K562 (cell line): Measurements from ENCODE around the gene GAPDHS. TPM values are rescaled to one million over a fixed set of nuclear protein-coding genes. Genes with fewer than 3 reads are reported as not detected.

ENCODE experiments used
- BCOR ChIP-seq: fragments of 450-650 bp; IDR thresholded peaks from 2 replicates; pipeline ENCODE4 v1.6.1; 2016
- CEBPZ ChIP-seq: fragments of 150-350 bp; IDR thresholded peaks from 2 replicates; pipeline ENCODE4 v1.6.1; 2014; ENCODE audit warnings: low read depth, mild to moderate bottlenecking, low read length, borderline replicate concordance
- COPS2 ChIP-seq: fragments of 450-650 bp; conservative IDR thresholded peaks from 2 replicates; pipeline ENCODE4 v1.6.1; 2016; ENCODE audit warnings: mild to moderate bottlenecking, moderate library complexity
- KDM1A ChIP-seq, 2 experiments: fragments of 450-650 bp; IDR thresholded peaks; 2 replicates each; pipeline ENCODE4 v1.6.1; 2016; ENCODE audit warnings: mild to moderate bottlenecking in 2 of 2
- KLF13 ChIP-seq: fragments of 450-650 bp; IDR thresholded peaks from 2 replicates; pipeline ENCODE4 v1.6.1; 2016; ENCODE audit warnings: missing genetic modification characterization, low read depth, mild to moderate bottlenecking, missing compliant biosample characterization, moderate library complexity, borderline replicate concordance
- PREB ChIP-seq: sonication (generic); formaldehyde crosslinking; IDR thresholded peaks from 2 replicates; pipeline ENCODE4 v1.8.1; 2023; ENCODE audit warnings: mild to moderate bottlenecking, missing genetic modification reagents
- SMARCA4 ChIP-seq: fragments of 450-650 bp; IDR thresholded peaks from 2 replicates; pipeline ENCODE4 v1.6.1; 2016
- ZFP30 ChIP-seq: fragments of 250-450 bp; sonication (Bioruptor Pico); IDR thresholded peaks from 2 replicates; pipeline ENCODE4 v1.8.0; 2022; ENCODE audit warnings: moderate library complexity, mild to moderate bottlenecking, inconsistent platforms, borderline replicate concordance
- ZNF780A ChIP-seq: fragments of 250-450 bp; sonication (Bioruptor Pico); IDR thresholded peaks from 2 replicates; pipeline ENCODE4 v1.5.0; 2021; ENCODE audit warnings: mild to moderate bottlenecking
- polyA plus RNA-seq, 8 experiments: library from polyadenylated mRNA; depleted of rRNA in 4 of 8; stranded (reverse) in 5 of 8; unstranded in 3 of 8; fragments of >200 nt; fragmentation: Nextera tagmentation in 2 of 8; fragmentation: Illumina TruSeq in 1 of 8; extraction: Ambion mirVana in 2 of 8; extraction: Trizol in 1 of 8; gene quantifications; 2 replicates each; pipeline versions ENCODE4 v1.2.1 to v1.2.3, GENCODE V29; 2011 to 2014; ENCODE audit warnings: inconsistent platforms in 1 of 8, missing spikeins in 1 of 8
- total RNA-seq, 7 experiments: library from RNA; depleted of rRNA in 6 of 7; stranded (reverse); fragments of >200 nt in 6 of 7; fragmentation: Illumina TruSeq in 2 of 7; extraction: Trizol in 2 of 7; gene quantifications; 2 replicates each; pipeline versions ENCODE4 v1.2.1 to v1.2.3, GENCODE V29; 2011 to 2021; ENCODE audit warnings: low replicate concordance in 1 of 7
- TF ChIP-seq, protein P1 (sequence below): fragments of 250-450 bp; sonication (Bioruptor Pico); IDR thresholded peaks from 2 replicates; pipeline ENCODE4 v1.9.0; 2021; ENCODE audit warnings: mild to moderate bottlenecking, inconsistent platforms
- TF ChIP-seq, protein P2 (sequence below): fragments of 450-650 bp; formaldehyde crosslinking; conservative IDR thresholded peaks from 2 replicates; pipeline ENCODE4 v1.4.0; 2022; ENCODE audit warnings: mild to moderate bottlenecking, missing genetic modification characterization
- TF ChIP-seq, protein P3 (sequence below), 2 experiments: fragments of 450-650 bp; conservative IDR thresholded peaks; 2 replicates each; pipeline ENCODE4 v1.6.1; 2017; ENCODE audit warnings: mild to moderate bottlenecking in 2 of 2, moderate library complexity in 2 of 2

Gene GAPDHS
- total and polyA plus RNA-seq, 9 of the 15 experiments (the other 6 are each of a cell fraction or from before 2014, with no cell fraction given): 0.08 to 0.12 TPM; not detected in 7

DNA sequence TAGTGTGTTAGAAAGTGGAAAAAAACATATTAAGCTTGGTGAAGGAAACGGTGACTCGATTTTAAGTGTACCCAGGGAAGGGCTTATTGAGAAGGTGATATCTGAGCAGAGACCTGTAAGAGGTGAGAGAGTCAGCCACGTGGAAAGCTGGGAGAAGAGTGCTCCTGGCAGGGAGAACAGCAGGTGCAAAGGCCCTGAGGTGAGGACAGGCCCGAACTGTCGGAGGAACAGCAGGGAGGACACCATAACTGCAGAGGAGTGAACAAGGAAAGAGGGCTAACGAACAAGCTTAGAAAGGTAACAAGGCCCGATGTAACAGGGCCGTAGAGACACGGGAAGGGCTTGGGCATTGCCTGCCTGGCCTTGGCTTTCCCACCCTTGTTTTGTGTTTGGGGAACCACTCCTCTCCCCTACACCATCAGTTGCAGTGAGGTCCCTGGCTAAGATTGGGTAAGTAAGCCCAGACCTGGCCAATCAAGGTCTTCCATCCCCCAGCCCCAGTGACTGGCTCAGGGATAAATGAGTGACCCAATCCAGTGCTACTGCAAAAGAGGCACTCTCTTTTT, 22.9 kb downstream of the GAPDHS start (continued):
- TF ChIP-seq, protein P1, sequence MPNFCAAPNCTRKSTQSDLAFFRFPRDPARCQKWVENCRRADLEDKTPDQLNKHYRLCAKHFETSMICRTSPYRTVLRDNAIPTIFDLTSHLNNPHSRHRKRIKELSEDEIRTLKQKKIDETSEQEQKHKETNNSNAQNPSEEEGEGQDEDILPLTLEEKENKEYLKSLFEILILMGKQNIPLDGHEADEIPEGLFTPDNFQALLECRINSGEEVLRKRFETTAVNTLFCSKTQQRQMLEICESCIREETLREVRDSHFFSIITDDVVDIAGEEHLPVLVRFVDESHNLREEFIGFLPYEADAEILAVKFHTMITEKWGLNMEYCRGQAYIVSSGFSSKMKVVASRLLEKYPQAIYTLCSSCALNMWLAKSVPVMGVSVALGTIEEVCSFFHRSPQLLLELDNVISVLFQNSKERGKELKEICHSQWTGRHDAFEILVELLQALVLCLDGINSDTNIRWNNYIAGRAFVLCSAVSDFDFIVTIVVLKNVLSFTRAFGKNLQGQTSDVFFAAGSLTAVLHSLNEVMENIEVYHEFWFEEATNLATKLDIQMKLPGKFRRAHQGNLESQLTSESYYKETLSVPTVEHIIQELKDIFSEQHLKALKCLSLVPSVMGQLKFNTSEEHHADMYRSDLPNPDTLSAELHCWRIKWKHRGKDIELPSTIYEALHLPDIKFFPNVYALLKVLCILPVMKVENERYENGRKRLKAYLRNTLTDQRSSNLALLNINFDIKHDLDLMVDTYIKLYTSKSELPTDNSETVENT (CRISPR knock-in tag): no peak
- TF ChIP-seq PREB (CRISPR knock-in tag) (no peak), BCOR (peak; percentile 75), KLF13 (tag) (no peak), KDM1A (IDR thresholded peaks at IDR 0.05) (peak in 1 of 2 experiments; percentile 33; a peak in 1 of 4 replicates), ZNF780A (no peak), SMARCA4 (no peak), ZFP30 (CRISPR knock-in tag) (no peak), CEBPZ (no peak), COPS2 (no peak)
- TF ChIP-seq, protein P2, sequence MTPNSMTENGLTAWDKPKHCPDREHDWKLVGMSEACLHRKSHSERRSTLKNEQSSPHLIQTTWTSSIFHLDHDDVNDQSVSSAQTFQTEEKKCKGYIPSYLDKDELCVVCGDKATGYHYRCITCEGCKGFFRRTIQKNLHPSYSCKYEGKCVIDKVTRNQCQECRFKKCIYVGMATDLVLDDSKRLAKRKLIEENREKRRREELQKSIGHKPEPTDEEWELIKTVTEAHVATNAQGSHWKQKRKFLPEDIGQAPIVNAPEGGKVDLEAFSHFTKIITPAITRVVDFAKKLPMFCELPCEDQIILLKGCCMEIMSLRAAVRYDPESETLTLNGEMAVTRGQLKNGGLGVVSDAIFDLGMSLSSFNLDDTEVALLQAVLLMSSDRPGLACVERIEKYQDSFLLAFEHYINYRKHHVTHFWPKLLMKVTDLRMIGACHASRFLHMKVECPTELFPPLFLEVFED (CRISPR knock-in tag): no peak
- TF ChIP-seq, protein P3, sequence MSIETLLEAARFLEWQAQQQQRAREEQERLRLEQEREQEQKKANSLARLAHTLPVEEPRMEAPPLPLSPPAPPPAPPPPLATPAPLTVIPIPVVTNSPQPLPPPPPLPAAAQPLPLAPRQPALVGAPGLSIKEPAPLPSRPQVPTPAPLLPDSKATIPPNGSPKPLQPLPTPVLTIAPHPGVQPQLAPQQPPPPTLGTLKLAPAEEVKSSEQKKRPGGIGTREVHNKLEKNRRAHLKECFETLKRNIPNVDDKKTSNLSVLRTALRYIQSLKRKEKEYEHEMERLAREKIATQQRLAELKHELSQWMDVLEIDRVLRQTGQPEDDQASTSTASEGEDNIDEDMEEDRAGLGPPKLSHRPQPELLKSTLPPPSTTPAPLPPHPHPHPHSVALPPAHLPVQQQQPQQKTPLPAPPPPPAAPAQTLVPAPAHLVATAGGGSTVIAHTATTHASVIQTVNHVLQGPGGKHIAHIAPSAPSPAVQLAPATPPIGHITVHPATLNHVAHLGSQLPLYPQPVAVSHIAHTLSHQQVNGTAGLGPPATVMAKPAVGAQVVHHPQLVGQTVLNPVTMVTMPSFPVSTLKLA (conservative IDR thresholded peaks at IDR 0.05): 0 out of 4 replicates have a peak, but pooled peaks of 1 of the 2 experiments have one; percentile 13
